Lower lobe of right lung (tissue), 2 donors: ENCODE measurements around the gene APMAP. TPM values are rescaled to one million over a fixed set of nuclear protein-coding genes. Genes with fewer than 3 reads are reported as not detected.

Experiments used
- ATAC-seq, 2 donors: fragments of 200-7000 bp; cut with Tn5 transposase; one replicate each; pipeline ENCODE4 v1.9.1; 2020 to 2022; ENCODE audit warnings: mild to moderate bottlenecking in 2 of 2, moderate library complexity in 2 of 2
- DNase-seq: peaks from one replicate; pipeline ENCODE4 v3.0.0-alpha.2; 2020
- H3K27ac ChIP-seq: fragments of 200-600 bp; one replicate; pipeline ENCODE4 v1.8.0; 2022
- H3K27me3 ChIP-seq: fragments of 200-600 bp; one replicate; pipeline ENCODE4 v1.8.0; 2022; ENCODE audit warnings: low read depth
- H3K36me3 ChIP-seq: fragments of 200-600 bp; one replicate; pipeline ENCODE4 v1.8.0; 2022; ENCODE audit warnings: mild to moderate bottlenecking
- H3K4me1 ChIP-seq: fragments of 200-600 bp; one replicate; pipeline ENCODE4 v1.8.0; 2022
- H3K4me3 ChIP-seq: fragments of 200-600 bp; one replicate; pipeline ENCODE4 v1.8.0; 2022; ENCODE audit warnings: mild to moderate bottlenecking
- H3K9me3 ChIP-seq: fragments of 200-600 bp; one replicate; pipeline ENCODE4 v1.8.0; 2022
- intact Hi-C: fragments of 100-400 bp; cut with DNase I; formaldehyde crosslinking; loops from one replicate; pipeline ENCODE4 v1.11.0; 2022
- total RNA-seq: library from RNA; stranded (reverse); fragmentation: NEBNext Ultra II Directional; extraction: Animal tissue kit (Norgen Biotek cat#: 25700); gene quantifications from one replicate; pipeline ENCODE4 v1.2.1, GENCODE V29; 2021
- TF ChIP-seq, protein P1 (sequence below): fragments of 200-600 bp; IDR thresholded peaks from one replicate; pipeline ENCODE4 v1.8.0; 2022; ENCODE audit warnings: antibody characterized with exemption, mild to moderate bottlenecking
- donor health status: DM: no; HTN: yes; CAD: no; lungs with severe emphysema.

APMAP gene
- total RNA-seq, 1 donor from 2014 or later: 82.9 TPM

DNA sequence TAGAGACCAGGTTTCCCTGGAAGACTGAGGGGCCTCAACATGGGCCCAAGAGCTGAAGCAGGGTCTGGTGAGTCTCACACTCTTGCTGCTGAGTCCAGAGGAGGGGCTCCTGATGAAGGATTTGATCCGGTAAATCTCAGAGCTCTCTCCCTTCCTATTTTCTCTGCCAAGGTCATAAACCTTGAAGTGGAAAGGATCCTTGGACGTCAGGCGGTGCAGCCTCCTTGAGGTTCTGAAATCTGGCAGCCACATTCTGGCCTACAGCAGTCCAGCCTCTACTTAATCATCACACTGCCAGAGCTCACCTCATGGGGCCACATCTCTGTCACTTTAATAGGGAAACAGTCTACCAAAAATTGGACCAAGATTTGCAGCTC lies 41.4 kb upstream of the APMAP start:
- peak in 1 of 2 donors; percentile 43 for ATAC-seq
- H3K4me1 ChIP-seq: peaks cover 64% of the 10 kb centered on the region
- no peak overlapping the region for H3K27ac ChIP-seq
- H3K4me3 ChIP-seq: no peak overlapping the region
- H3K27me3 ChIP-seq: no peaks in the 10 kb centered on the region
- TF ChIP-seq, protein P1, sequence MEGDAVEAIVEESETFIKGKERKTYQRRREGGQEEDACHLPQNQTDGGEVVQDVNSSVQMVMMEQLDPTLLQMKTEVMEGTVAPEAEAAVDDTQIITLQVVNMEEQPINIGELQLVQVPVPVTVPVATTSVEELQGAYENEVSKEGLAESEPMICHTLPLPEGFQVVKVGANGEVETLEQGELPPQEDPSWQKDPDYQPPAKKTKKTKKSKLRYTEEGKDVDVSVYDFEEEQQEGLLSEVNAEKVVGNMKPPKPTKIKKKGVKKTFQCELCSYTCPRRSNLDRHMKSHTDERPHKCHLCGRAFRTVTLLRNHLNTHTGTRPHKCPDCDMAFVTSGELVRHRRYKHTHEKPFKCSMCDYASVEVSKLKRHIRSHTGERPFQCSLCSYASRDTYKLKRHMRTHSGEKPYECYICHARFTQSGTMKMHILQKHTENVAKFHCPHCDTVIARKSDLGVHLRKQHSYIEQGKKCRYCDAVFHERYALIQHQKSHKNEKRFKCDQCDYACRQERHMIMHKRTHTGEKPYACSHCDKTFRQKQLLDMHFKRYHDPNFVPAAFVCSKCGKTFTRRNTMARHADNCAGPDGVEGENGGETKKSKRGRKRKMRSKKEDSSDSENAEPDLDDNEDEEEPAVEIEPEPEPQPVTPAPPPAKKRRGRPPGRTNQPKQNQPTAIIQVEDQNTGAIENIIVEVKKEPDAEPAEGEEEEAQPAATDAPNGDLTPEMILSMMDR: no peak
- intact Hi-C loops: no loop called here
- H3K36me3 ChIP-seq: peaks cover 16% of the 10 kb centered on the region
- DNase-seq: no peak
- no peaks in the 10 kb centered on the region for H3K9me3 ChIP-seq

DNA sequence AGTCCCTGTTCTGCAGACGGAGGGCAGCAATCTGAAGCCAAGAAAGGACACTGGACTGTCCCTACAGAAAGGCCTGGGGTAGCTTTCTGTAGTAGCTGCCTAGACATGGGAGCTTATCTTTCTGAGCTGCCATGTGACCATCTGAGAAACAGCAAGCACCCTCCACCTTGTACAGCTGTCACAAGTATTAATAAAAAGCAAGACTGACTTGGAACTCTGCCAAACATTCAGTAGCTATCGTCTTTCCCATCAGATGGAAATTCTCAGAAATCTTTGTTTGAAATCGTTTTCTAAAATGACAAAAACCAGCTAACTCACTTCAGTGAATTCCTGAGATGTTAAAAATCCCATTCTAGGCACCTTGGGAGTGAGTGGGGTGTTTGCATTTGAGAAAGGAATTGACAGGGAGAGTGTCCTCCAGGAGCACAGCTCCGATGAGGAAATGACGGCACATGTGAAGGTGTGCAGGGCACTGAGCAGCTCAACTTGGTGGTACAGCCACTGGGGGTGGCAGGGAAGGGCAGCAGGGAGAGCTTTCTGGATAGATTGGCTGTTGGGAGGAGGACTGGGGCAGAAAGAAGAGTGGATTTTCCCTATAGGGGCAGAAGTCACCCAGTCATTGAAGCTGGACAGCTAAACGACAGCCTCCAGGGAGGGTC lies 40.8 kb upstream of the APMAP start:
- TF ChIP-seq, protein P1: no peak
- Histone ChIP-seq H3K4me3 (no peak overlapping the region), H3K27me3 (no peaks in the 10 kb centered on the region), H3K4me1 (peaks cover 59% of the 10 kb centered on the region), H3K27ac (no peak overlapping the region), H3K36me3 (peaks cover 21% of the 10 kb centered on the region), H3K9me3 (no peaks in the 10 kb centered on the region)
- intact Hi-C loops: no loop called here
- DNase-seq: peak; percentile 13
- ATAC-seq: peak; percentile 47 to 51

DNA sequence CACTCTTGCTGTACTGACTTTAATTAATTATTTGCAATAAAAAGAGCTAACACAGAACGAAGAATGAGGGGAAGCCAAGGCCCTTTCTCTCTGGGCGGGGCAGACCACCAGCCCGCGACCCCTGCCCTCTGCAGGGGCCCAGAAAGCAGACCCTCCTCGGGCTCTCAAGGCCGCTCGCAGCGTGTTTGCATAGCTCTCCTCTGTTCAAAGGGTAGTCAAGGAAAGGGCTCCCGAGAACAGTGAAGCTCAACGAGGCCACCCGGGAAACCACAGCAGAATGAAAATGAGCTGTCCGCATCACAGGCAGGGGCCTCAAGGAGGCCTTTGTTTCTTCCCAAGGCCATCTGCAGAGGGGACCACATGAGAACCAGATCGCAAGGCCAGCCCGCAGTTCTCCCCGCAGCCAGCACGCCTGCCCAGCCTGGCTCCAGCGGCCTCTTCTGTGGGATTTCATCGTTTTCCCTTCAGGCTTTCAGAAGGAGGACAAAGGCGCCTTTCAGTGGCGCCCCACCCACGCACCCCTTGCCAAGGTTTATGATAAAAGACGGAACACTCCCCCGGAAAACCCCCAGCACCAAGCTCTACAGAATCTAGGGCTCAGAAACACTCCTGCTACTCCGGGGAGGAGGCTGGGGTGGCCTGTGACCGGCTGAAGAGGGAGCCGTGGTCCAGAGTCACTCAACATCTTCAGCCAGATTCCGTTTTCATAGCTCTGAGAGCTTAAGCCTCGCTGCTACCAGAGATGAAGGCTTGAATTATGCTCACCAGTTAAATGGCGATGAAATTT lies 40.1 kb upstream of the APMAP start:
- intact Hi-C loops: no loop called here
- DNase-seq: peak; percentile 45
- TF ChIP-seq, protein P1: no peak
- Histone ChIP-seq H3K9me3 (no peaks in the 10 kb centered on the region), H3K27ac (no peak overlapping the region), H3K4me1 (peaks cover 52% of the 10 kb centered on the region), H3K36me3 (peaks cover 23% of the 10 kb centered on the region), H3K27me3 (no peaks in the 10 kb centered on the region), H3K4me3 (no peak overlapping the region)
- peak; percentile 54 to 65 for ATAC-seq

DNA sequence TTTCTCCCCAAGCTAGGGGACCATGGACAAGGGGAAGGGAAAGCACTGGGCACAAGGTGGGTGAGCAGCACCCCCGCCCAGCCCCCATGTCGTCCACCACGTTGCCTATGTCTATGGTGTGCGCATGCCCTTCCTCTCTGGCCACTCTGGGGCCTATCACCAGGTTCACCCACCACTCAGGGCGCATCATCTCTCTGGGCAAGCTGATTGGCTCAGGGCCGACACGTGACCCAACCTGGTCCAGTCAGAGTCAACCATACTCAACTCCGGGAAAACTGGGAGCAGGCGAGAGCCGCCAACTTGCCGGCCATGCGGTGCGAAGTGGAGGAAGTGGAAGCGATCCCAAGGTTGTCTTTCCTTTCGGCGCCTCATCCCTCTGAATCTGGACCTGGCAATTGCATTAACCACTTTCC lies 39.5 kb upstream of the APMAP start:
- no peaks in the 10 kb centered on the region for H3K9me3 ChIP-seq
- intact Hi-C loops: no loop called here
- H3K27ac ChIP-seq: no peak overlapping the region
- H3K36me3 ChIP-seq: peaks cover 23% of the 10 kb centered on the region
- TF ChIP-seq, protein P1: no peak
- peaks cover 46% of the 10 kb centered on the region for H3K4me1 ChIP-seq
- peak; percentile 20 for DNase-seq
- no peak overlapping the region for H3K4me3 ChIP-seq
- ATAC-seq: peak in 1 of 2 donors; percentile 23
- no peaks in the 10 kb centered on the region for H3K27me3 ChIP-seq

DNA sequence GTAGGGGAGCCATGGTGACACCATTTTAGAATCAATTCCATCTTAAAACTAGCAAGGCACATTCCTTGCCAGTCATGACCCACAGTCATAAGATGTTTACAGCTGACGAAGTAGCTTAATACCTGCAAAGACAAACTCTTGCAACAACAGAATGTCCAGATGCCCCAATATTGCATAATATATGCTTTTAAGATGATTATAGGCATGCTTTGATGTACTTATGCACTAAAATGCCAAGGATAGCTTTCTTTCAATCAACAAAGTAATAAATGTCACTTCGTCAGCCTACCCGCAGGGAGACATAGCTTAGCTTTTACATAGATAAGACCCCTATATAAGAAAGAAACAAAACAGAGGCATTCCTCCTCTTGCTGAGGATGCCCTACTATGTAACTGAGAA lies 38.7 kb upstream of the APMAP start:
- H3K27me3 ChIP-seq: no peaks in the 10 kb centered on the region
- H3K4me3 ChIP-seq: no peak overlapping the region
- TF ChIP-seq, protein P1: no peak
- H3K27ac ChIP-seq: no peak overlapping the region
- peaks cover 23% of the 10 kb centered on the region for H3K36me3 ChIP-seq
- intact Hi-C loops: no loop called here
- no peaks in the 10 kb centered on the region for H3K9me3 ChIP-seq
- no peak for ATAC-seq
- peaks cover 37% of the 10 kb centered on the region for H3K4me1 ChIP-seq
- no peak for DNase-seq
